H1 (cell line): Measurements from ENCODE around the gene NECAP2. TPM values are rescaled to one million over a fixed set of nuclear protein-coding genes. Genes with fewer than 3 reads are reported as not detected.

ENCODE experiments used
- CTCF ChIA-PET: fragments of 300-600 bp; sonication (Branson Sonifier 250); formaldehyde crosslinking; loops from one replicate; lab custom pipeline; 2021; ENCODE audit not compliant: partially characterized antibody; lab: Charles Lee
- POLR2A ChIA-PET: fragments of 300-600 bp; sonication (Branson Sonifier 250); formaldehyde crosslinking; loops from one replicate; lab custom pipeline; 2021; ENCODE audit warnings: inconsistent platforms; ENCODE audit not compliant: partially characterized antibody; lab: Charles Lee
- DNase-seq, 2 experiments: peaks; one replicate each; pipeline versions ENCODE4 v3.0.0 to v3.0.0-alpha.2; 2010 to 2022; ENCODE audit warnings: low spot score in 2 of 2, low read depth in 1 of 2, mixed read lengths in 1 of 2
- FAIRE-seq: peaks from 2 replicates; lab custom pipeline; 2011; peaks lifted over from hg19 to GRCh38; lab: Jason Lieb, UNC
- H2AFZ ChIP-seq: 2 replicates; pipeline ENCODE4 v1.8.1; 2012; ENCODE audit warnings: low read length, inconsistent platforms
- H2AK5ac ChIP-seq: 2 replicates; pipeline ENCODE4 v1.6.1; 2013; ENCODE audit warnings: low read depth, low read length
- H2BK120ac ChIP-seq: replicated peaks from 2 replicates; pipeline ENCODE3; 2013; ENCODE audit warnings: low read depth, low read length, inconsistent platforms
- H2BK12ac ChIP-seq: 2 replicates; pipeline ENCODE4 v1.6.1; 2013; ENCODE audit warnings: low read depth, low read length
- H2BK15ac ChIP-seq: 2 replicates; pipeline ENCODE4 v1.6.1; 2013; ENCODE audit warnings: low read length
- H2BK20ac ChIP-seq: 2 replicates; pipeline ENCODE4 v1.6.1; 2013; ENCODE audit warnings: low read length
- H2BK5ac ChIP-seq: 2 replicates; pipeline ENCODE4 v1.6.1; 2013; ENCODE audit warnings: low read depth, low read length
- H3K14ac ChIP-seq: 2 replicates; pipeline ENCODE4 v1.6.1; 2013; ENCODE audit warnings: inconsistent platforms; ENCODE audit not compliant: insufficient read length
- H3K18ac ChIP-seq: 2 replicates; pipeline ENCODE4 v1.6.1; 2013; ENCODE audit warnings: low read length; ENCODE audit errors: extremely low read depth
- H3K23ac ChIP-seq: 2 replicates; pipeline ENCODE4 v1.6.1; 2013; ENCODE audit warnings: inconsistent platforms; ENCODE audit not compliant: insufficient read length
- H3K23me2 ChIP-seq: 2 replicates; pipeline ENCODE4 v1.6.1; 2013; ENCODE audit warnings: low read depth, low read length
- H3K27ac ChIP-seq: 2 replicates; pipeline ENCODE4 v1.6.1; 2011; ENCODE audit warnings: low read depth, low read length, inconsistent platforms
- H3K27me3 ChIP-seq, 4 experiments: replicated peaks in 1 of 4; 1 replicate in 1 of 4; 2 replicates in 3 of 4; pipeline versions ENCODE4 v1.6.1 to v1.8.1; 2011 to 2013; ENCODE audit warnings: low read length in 3 of 4, mild to moderate bottlenecking in 3 of 4, inconsistent platforms in 2 of 4, mixed read lengths in 2 of 4, moderate library complexity in 1 of 4; ENCODE audit not compliant: control insufficient read depth in 3 of 4, insufficient read depth in 3 of 4; ENCODE audit errors: extremely low read depth in 1 of 4
- H3K36me3 ChIP-seq, 4 experiments: 2 replicates each; pipeline versions ENCODE4 v1.6.1 to v1.8.1; 2011 to 2013; ENCODE audit warnings: mild to moderate bottlenecking in 4 of 4, low read length in 3 of 4, moderate library complexity in 2 of 4, control low read depth in 1 of 4, inconsistent platforms in 1 of 4; ENCODE audit not compliant: insufficient read depth in 4 of 4, control insufficient read depth in 2 of 4
- H3K4ac ChIP-seq: replicated peaks from 2 replicates; pipeline ENCODE3; 2013; ENCODE audit warnings: low read length, low read depth, mixed read lengths, inconsistent platforms; ENCODE audit not compliant: insufficient read length
- H3K4me1 ChIP-seq, 4 experiments: replicated peaks in 1 of 4; 1 replicate in 1 of 4; 2 replicates in 3 of 4; pipeline versions ENCODE4 v1.6.1 to v1.8.1; 2011 to 2013; ENCODE audit warnings: low read length in 3 of 4, inconsistent platforms in 2 of 4, mixed read lengths in 1 of 4; ENCODE audit not compliant: insufficient read depth in 4 of 4, control insufficient read depth in 3 of 4
- H3K4me2 ChIP-seq, 2 experiments: 2 replicates each; pipeline versions ENCODE4 v1.6.1 to v1.8.1; 2011 to 2013; ENCODE audit warnings: low read depth in 2 of 2, low read length in 2 of 2, control low read depth in 1 of 2, inconsistent platforms in 1 of 2, mild to moderate bottlenecking in 1 of 2; ENCODE audit not compliant: insufficient read depth in 1 of 2
- H3K4me3 ChIP-seq, 4 experiments: fragments of 200-600, 300-600 bp in 1 of 4; sonication (generic), shearing (Covaris generic), sonication (Bioruptor Twin) in 1 of 4; 2 replicates each; pipeline versions ENCODE4 v1.5.1 to v1.8.1; 2011 to 2016; ENCODE audit warnings: low read length in 4 of 4, low read depth in 3 of 4, control low read depth in 2 of 4, inconsistent platforms in 2 of 4, mild to moderate bottlenecking in 2 of 4, mixed read lengths in 1 of 4, moderate library complexity in 1 of 4; ENCODE audit not compliant: insufficient read depth in 2 of 4; ENCODE audit errors: extremely low read depth in 1 of 4
- H3K56ac ChIP-seq: replicated peaks from 2 replicates; pipeline ENCODE3; 2013; ENCODE audit warnings: low read depth, mild to moderate bottlenecking, mixed read lengths, low read length, inconsistent platforms; ENCODE audit not compliant: insufficient read length
- H3K79me1 ChIP-seq: 2 replicates; pipeline ENCODE4 v1.6.1; 2013; ENCODE audit warnings: low read depth, low read length, control low read depth
- H3K79me2 ChIP-seq, 2 experiments: 2 replicates each; pipeline versions ENCODE4 v1.6.1 to v1.8.1; 2012 to 2013; ENCODE audit warnings: low read length in 2 of 2, mild to moderate bottlenecking in 2 of 2, inconsistent platforms in 1 of 2; ENCODE audit not compliant: insufficient read depth in 2 of 2, control insufficient read depth in 1 of 2
- H3K9ac ChIP-seq, 4 experiments: replicated peaks in 1 of 4; 1 replicate in 1 of 4; 2 replicates in 3 of 4; pipeline versions ENCODE4 v1.6.1 to v1.8.1; 2011 to 2013; ENCODE audit warnings: low read depth in 3 of 4, low read length in 3 of 4, control low read depth in 2 of 4, mild to moderate bottlenecking in 2 of 4, moderate library complexity in 2 of 4, inconsistent platforms in 1 of 4; ENCODE audit errors: extremely low read depth in 1 of 4
- H3K9me3 ChIP-seq, 2 experiments: 2 replicates each; pipeline versions ENCODE4 v1.6.1 to v1.8.1; 2012 to 2013; ENCODE audit warnings: mild to moderate bottlenecking in 2 of 2, moderate library complexity in 2 of 2, control low read depth in 1 of 2, inconsistent platforms in 1 of 2, low read depth in 1 of 2, low read length in 1 of 2, mixed read lengths in 1 of 2; ENCODE audit not compliant: insufficient read depth in 2 of 2
- H4K20me1 ChIP-seq, 2 experiments: replicated peaks in 1 of 2; 2 replicates each; pipeline versions ENCODE3 to v1.8.1; 2011 to 2013; ENCODE audit warnings: inconsistent platforms in 2 of 2, low read length in 2 of 2, mild to moderate bottlenecking in 1 of 2; ENCODE audit not compliant: insufficient read depth in 2 of 2, control insufficient read depth in 1 of 2
- H4K5ac ChIP-seq: 2 replicates; pipeline ENCODE4 v1.6.1; 2013; ENCODE audit warnings: low read length, low read depth, mixed read lengths, inconsistent platforms; ENCODE audit not compliant: insufficient read length
- H4K8ac ChIP-seq: 2 replicates; pipeline ENCODE4 v1.8.0; 2013; ENCODE audit warnings: mild to moderate bottlenecking, moderate library complexity, low read length, inconsistent platforms; ENCODE audit not compliant: insufficient read depth; ENCODE audit errors: extremely low read depth
- H4K91ac ChIP-seq: replicated peaks from 2 replicates; pipeline ENCODE3; 2013; ENCODE audit warnings: low read length, mixed read lengths, inconsistent platforms; ENCODE audit not compliant: insufficient read length
- BCL11A ChIP-seq, 2 experiments: IDR thresholded peaks; one replicate each; pipeline ENCODE4 v1.6.1; 2011; ENCODE audit warnings: low read depth in 2 of 2, low read length in 2 of 2, mild to moderate bottlenecking in 2 of 2
- HDAC6 ChIP-seq: IDR thresholded peaks from one replicate; pipeline ENCODE4 v1.7.1; 2012; ENCODE audit warnings: low read depth, mild to moderate bottlenecking, inconsistent platforms, low read length, moderate library complexity
- JUN ChIP-seq: IDR thresholded peaks from 2 replicates; pipeline ENCODE4 v1.6.1; 2011; ENCODE audit warnings: low read depth, mild to moderate bottlenecking, improper control_type of control experiment, low read length
- SAP30 ChIP-seq: fragments of 300-600 bp; sonication (generic); IDR thresholded peaks from 2 replicates; pipeline ENCODE4 v1.7.1; 2012; ENCODE audit warnings: low read length, moderate library complexity, mild to moderate bottlenecking, inconsistent platforms; ENCODE audit not compliant: insufficient read depth, insufficient replicate concordance
- SP4 ChIP-seq: IDR thresholded peaks from 2 replicates; pipeline ENCODE4 v1.6.1; 2012; ENCODE audit warnings: low read length, inconsistent platforms
- WGBS, 2 experiments: shearing (Covaris generic) in 1 of 2; methylation state at CpG; one replicate each; pipeline versions ENCODE4 v1.1.6 to v1.1.7; 2013 to 2015; ENCODE audit warnings: low lambda C conversion rate in 2 of 2, mixed read lengths in 2 of 2, inconsistent platforms in 1 of 2, low coverage in 1 of 2, missing lambda C conversion rate in 1 of 2; ENCODE audit not compliant: insufficient replicate concordance in 2 of 2, insufficient coverage in 1 of 2, insufficient read length in 1 of 2; ENCODE audit errors: extremely low coverage in 1 of 2, missing lambda C conversion rate in 1 of 2; 5-methylcytosine and 5-hydroxymethylcytosine counted together
- polyA plus RNA-seq, 7 experiments: library from polyadenylated mRNA; depleted of rRNA in 3 of 7; stranded (reverse) in 5 of 7; unstranded in 2 of 7; fragments of >200 nt in 5 of 7; fragments of 200-250 nt in 2 of 7; gene quantifications; 1 replicate in 5 of 7; 2 replicates in 1 of 7; 4 replicates in 1 of 7; pipeline versions ENCODE4 v1.2.1 to v1.2.3, GENCODE V29; 2011 to 2013; ENCODE audit warnings: missing spikeins in 2 of 7, mixed read lengths in 2 of 7
- total RNA-seq: library from RNA; stranded (reverse); fragmentation: NEBNext Ultra II Directional; extraction: Animal tissue kit (Norgen Biotek cat#: 25700); gene quantifications from 2 replicates; pipeline ENCODE4 v1.2.1, GENCODE V29; 2021

NECAP2 gene
- total and polyA plus RNA-seq, 2 of the 8 experiments (the other 6 are each of a cell fraction or from before 2014, with no cell fraction given): 24.4 to 29.7 TPM

- no peak overlapping the region for H2BK5ac ChIP-seq
- no peak overlapping the region for H3K9ac ChIP-seq
- TF ChIP-seq SP4: no peak
- no peak for TF ChIP-seq JUN
- no peak for TF ChIP-seq SAP30
- no peak for TF ChIP-seq BCL11A (IDR thresholded peaks at IDR 0.05; ENCODE audit: low read depth in 2 of 2, low read length in 2 of 2)
- no peak for TF ChIP-seq HDAC6
- H4K5ac ChIP-seq: no peak overlapping the region
- no peak overlapping the region for H3K4me3 ChIP-seq
- H3K79me1 ChIP-seq: no peaks in the 10 kb centered on the region
- H3K23ac ChIP-seq: no peak overlapping the region
- FAIRE-seq (no peak), DNase-seq (no peak)
- H3K56ac ChIP-seq: no peak overlapping the region
- no peak overlapping the region for H2BK120ac ChIP-seq
- H2AK5ac ChIP-seq: no peak overlapping the region
- POLR2A ChIA-PET: no interaction called here
- H3K14ac ChIP-seq: no peak overlapping the region
- no peak overlapping the region for H2BK15ac ChIP-seq
- no peaks in the 10 kb centered on the region for H3K23me2 ChIP-seq
- WGBS, 2 experiments: 89% methylated on average over 25 of the region's 28 CpGs; no CpG with 5 or more reads in 1 of the 2 experiments
- H3K4ac ChIP-seq: no peak overlapping the region
- no peaks in the 10 kb centered on the region for H4K20me1 ChIP-seq
- no peak overlapping the region for H2BK20ac ChIP-seq
- no peak overlapping the region for H2AFZ ChIP-seq
- H3K9me3 ChIP-seq: no peaks in the 10 kb centered on the region
- CTCF ChIA-PET: interaction anchor here (0.8 to 2.4 kb wide), 10 partner anchors 8 to 149 kb away, joined by 3 to 17 read pairs (median 6); no protein-coding TSS in a partner anchor
- H3K4me1 ChIP-seq: no peaks in the 10 kb centered on the region
- H3K27me3 ChIP-seq: no peaks in the 10 kb centered on the region
- H4K91ac ChIP-seq: no peak overlapping the region
- H4K8ac ChIP-seq: no peak overlapping the region; the same call in 1 of the 2 replicates
- no peak overlapping the region for H2BK12ac ChIP-seq
- H3K79me2 ChIP-seq: no peaks in the 10 kb centered on the region
- H3K27ac ChIP-seq: no peak overlapping the region
- peaks cover 4 to 23% (median 9%) of the 10 kb centered on the region in 4 experiments; a peak in 6 of 8 replicates for H3K36me3 ChIP-seq
- no peak overlapping the region for H3K18ac ChIP-seq
- no peak overlapping the region for H3K4me2 ChIP-seq
These were observed 33.8 kb downstream of the NECAP2 start for GRCh38 chr1:16474166-16474800.
